Activated naive CD8-positive, alpha-beta T cell (primary cell): ENCODE results near the gene CCDC102B.

Experiments
- H3K27ac Mint-ChIP-seq: one replicate; pipeline ENCODE4 v1.8.0; 2021; ENCODE audit warnings: mixed read lengths
- H3K27me3 Mint-ChIP-seq: one replicate; pipeline ENCODE4 v1.8.0; 2021; ENCODE audit warnings: mixed read lengths
- H3K36me3 Mint-ChIP-seq: one replicate; pipeline ENCODE4 v1.8.0; 2021; ENCODE audit warnings: mixed read lengths
- H3K4me1 Mint-ChIP-seq: one replicate; pipeline ENCODE4 v1.8.0; 2021; ENCODE audit warnings: low read depth, mixed read lengths
- H3K4me3 Mint-ChIP-seq: one replicate; pipeline ENCODE4 v1.8.0; 2021; ENCODE audit warnings: mild to moderate bottlenecking, mixed read lengths
- H3K9me3 Mint-ChIP-seq: one replicate; pipeline ENCODE4 v1.8.0; 2021; ENCODE audit warnings: low read depth, mixed read lengths

Gene CCDC102B

DNA sequence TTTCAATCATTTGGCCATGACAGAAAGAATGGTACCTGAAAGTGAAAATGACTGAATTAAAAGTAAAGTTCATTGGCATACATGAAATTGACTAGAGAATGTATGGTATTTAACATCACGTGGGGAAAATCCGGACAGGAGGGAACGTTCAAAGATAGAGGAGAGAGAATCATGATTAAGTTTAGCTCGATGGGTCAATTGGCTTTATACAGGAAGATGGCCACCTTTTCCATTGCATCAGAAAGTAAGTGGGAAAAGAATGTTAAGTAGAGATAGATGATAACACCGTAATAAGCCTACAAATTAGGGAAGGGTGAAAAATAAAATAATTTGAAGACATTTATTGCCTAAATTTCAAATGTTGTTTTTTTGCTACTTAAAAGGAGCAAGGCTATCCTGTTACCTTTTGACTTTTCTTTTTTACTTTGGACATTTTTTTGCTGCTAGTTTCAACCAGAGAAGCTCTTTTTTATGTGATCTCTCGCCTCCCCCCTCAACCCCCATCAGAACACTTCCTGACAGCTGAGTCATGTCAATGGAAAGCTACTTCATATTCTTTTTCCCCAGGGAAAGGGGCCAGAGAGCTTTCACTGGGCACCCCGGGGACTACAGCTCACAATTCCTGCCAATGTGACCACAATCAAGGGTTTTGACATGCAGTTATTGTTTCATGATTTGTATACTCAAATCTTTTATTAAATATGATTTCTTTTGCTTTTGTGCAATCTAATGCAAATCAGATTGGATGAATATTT lies 767 bp upstream of the CCDC102B start:
- Mint-ChIP-seq H3K9me3 (no peaks in the 10 kb centered on the region), H3K27ac (no peak overlapping the region), H3K27me3 (no peaks in the 10 kb centered on the region), H3K4me3 (no peak overlapping the region), H3K4me1 (no peaks in the 10 kb centered on the region), H3K36me3 (no peaks in the 10 kb centered on the region)

DNA sequence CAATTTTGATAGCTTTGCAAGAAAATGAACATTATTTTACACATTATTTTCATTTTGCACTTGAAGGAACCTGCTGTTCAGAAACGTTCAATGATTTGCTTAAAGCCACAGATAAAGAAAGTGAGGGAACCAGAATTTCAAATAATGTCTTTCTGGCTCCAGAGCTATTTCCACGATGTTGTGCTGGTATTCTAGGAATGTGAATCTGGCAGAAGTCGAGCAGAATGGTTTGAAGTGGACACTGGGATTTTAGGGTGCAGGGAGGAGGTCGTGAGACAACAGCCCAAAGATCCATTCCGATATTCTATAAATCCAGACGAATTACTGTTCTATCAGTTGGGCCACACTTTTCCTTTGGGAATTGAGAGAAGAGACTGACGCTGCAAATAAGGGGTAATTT lies 2.2 kb downstream of the CCDC102B start:
- Mint-ChIP-seq H3K4me1 (no peaks in the 10 kb centered on the region), H3K36me3 (no peaks in the 10 kb centered on the region), H3K27ac (no peak overlapping the region), H3K4me3 (no peak overlapping the region), H3K9me3 (no peaks in the 10 kb centered on the region), H3K27me3 (no peaks in the 10 kb centered on the region)

DNA sequence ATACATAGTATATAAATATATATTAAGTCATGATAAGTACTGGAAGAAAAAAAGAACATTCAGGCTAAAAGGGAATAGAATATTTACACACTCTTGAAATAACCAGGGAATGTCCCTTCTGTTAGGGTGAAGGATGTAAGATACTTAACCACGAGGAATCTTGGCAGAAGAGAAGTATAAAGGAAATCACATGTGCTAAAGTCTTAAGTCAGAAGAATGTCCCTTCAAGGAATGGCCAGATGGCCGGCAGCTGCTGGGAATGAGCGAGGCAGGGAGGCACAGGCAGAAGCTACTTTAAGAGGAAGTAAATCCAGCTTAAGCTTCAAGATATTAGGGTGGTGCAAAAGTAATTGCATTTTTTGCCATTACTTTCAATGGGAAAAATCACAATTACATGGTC lies 5.5 kb downstream of the CCDC102B start:
- Mint-ChIP-seq H3K36me3 (no peaks in the 10 kb centered on the region), H3K4me1 (no peaks in the 10 kb centered on the region), H3K27ac (no peak overlapping the region), H3K27me3 (no peaks in the 10 kb centered on the region), H3K9me3 (no peaks in the 10 kb centered on the region), H3K4me3 (no peak overlapping the region)

DNA sequence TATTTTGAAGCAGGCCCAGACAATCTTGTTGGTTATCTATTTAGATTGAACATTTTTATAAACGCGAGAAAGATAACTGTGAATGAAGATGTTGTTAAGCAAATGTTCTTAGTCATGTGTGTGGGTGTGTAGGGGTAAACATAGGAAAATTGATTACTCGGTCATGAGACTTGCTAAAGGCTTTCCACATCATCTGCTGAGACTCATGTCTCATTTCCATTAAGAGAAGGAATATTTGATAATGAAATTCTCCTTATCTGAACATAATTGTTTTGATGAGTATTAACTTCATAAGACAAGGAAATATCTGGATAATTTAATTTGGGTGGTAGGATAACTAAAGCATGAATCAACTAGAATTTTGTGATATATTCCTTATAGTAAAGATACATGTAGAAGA lies 19.7 kb downstream of the CCDC102B start:
- Mint-ChIP-seq H3K36me3 (no peaks in the 10 kb centered on the region), H3K4me3 (no peak overlapping the region)

DNA sequence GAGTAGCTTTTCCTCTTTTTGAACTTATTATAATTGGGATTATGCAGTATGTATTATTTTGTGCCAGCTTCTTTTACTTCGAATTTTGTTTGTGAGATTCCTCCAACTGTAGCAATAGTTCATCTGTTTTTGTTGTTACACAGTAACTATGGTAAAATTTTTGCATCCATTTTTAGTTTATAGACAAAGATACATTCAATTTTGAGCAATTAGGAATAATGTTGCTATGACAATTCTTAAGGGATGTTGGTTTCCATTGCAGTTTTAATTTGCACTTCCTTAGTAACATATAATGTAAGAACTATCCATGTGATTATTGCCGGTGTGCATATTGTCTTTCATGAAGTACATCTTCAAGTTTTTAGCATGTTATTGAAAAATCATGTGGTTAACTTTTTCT lies 20.7 kb downstream of the CCDC102B start:
- H3K4me3 Mint-ChIP-seq: no peak overlapping the region
- no peaks in the 10 kb centered on the region for H3K36me3 Mint-ChIP-seq
- no peaks in the 10 kb centered on the region for H3K27me3 Mint-ChIP-seq
- H3K9me3 Mint-ChIP-seq: no peaks in the 10 kb centered on the region
- no peaks in the 10 kb centered on the region for H3K4me1 Mint-ChIP-seq
- no peak overlapping the region for H3K27ac Mint-ChIP-seq

More for the DNA sequence above, 19.7 kb downstream of the CCDC102B start:
- H3K27me3 Mint-ChIP-seq: peaks cover 2% of the 10 kb centered on the region
- no peaks in the 10 kb centered on the region for H3K4me1 Mint-ChIP-seq
- H3K27ac Mint-ChIP-seq: no peak overlapping the region
- H3K9me3 Mint-ChIP-seq: no peaks in the 10 kb centered on the region

DNA sequence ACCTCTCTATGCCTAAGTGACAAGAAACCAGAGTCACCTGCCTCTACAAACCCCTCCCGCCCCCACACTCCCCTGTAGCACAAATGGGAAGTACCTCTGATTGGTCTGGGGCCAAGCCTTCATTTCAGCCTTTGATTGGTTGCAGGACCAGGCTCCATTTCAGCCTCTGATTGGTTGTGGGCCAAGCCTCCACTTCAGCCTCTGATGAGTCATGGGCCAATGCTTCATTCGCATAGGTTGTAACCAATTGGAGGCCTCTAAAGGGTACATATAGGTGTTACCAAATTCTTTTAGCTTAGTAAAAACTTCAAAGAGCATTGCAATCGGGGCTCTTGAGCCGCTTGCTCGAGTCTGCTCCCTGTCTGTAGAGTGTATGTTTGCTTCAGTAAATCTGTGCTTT lies 25.0 kb downstream of the CCDC102B start:
- Mint-ChIP-seq H3K9me3 (no peaks in the 10 kb centered on the region), H3K4me3 (no peak overlapping the region), H3K4me1 (no peaks in the 10 kb centered on the region), H3K36me3 (no peaks in the 10 kb centered on the region), H3K27me3 (no peaks in the 10 kb centered on the region), H3K27ac (no peak overlapping the region)

DNA sequence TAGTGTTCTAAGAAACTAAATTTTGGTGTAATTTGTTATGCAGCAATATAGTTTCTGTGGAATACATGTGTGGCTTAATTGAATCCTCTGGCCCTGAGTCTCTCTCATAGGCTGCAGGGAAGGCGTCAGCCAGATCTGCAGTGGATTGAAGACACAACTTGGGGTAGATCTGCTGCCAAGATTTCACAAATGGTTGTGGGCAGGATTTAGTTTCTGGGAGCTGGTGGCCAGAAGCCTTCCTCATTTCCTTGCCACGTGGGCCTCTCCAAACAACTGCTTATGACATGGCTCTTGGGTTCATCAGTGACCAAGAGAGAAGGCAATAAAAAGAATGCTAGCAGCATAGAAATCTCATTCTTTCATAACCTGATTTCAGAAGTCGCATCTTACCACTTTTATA lies 28.2 kb downstream of the CCDC102B start:
- Mint-ChIP-seq H3K36me3 (no peaks in the 10 kb centered on the region), H3K27me3 (no peaks in the 10 kb centered on the region), H3K4me1 (no peaks in the 10 kb centered on the region), H3K9me3 (no peaks in the 10 kb centered on the region), H3K4me3 (no peak overlapping the region), H3K27ac (no peak overlapping the region)

DNA sequence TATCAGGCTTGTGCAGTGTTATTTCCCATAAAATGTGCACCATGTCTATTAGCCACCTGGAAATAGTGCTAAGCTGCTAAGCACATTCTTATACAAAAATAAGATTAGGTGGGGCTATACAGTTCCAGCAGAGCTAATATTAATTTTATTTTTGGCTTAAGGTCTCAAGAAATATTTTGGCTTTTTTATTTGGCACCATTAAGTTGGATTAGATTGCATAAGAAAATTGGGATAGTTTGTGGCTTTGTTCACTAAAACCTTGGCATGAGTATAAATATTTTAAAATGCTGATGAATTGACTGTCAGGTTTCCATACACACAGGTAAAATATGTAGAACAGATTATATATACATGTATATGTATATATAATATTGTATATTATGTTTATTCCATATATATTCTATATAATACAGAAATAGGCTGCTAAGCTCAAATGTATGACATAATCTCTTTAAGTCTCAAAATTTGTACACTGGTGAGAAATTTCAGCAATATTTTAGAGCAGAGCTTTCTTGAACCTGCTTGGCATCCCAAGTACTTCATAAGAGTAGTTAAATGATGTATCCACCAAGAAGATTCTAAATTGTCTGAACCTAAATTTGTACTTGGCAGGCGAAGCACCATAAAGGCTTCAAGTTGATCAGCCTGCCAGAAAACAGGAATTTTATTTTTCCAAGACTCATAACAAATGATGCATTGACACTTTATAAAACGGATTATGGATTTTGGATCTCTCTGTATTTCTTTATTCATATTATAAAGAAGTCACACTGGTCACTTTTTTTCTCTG lies 32.6 kb downstream of the CCDC102B start:
- Mint-ChIP-seq H3K27ac (no peak overlapping the region), H3K4me3 (no peak overlapping the region), H3K4me1 (no peaks in the 10 kb centered on the region), H3K36me3 (no peaks in the 10 kb centered on the region), H3K27me3 (no peaks in the 10 kb centered on the region), H3K9me3 (no peaks in the 10 kb centered on the region)

DNA sequence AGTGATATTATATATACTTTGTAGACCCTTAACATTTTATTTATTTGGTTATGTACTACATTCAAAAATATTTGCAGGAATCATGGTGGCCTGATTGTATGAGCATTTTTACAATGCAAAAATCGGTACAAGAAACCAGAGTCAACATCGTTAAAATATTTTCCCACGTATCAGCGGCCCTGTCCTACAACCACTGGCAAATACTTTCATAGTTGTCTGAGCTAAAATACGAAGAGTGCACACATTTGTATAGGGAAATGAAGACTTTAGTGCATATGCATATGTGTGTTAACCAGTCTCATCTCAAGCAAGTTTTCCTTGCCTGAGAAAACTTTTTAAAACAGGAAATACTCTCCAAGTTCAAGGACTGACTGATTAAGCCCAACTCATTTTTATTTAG lies 35.9 kb downstream of the CCDC102B start:
- Mint-ChIP-seq H3K27me3 (no peaks in the 10 kb centered on the region), H3K9me3 (no peaks in the 10 kb centered on the region), H3K27ac (no peak overlapping the region), H3K4me3 (no peak overlapping the region), H3K36me3 (no peaks in the 10 kb centered on the region), H3K4me1 (no peaks in the 10 kb centered on the region)

DNA sequence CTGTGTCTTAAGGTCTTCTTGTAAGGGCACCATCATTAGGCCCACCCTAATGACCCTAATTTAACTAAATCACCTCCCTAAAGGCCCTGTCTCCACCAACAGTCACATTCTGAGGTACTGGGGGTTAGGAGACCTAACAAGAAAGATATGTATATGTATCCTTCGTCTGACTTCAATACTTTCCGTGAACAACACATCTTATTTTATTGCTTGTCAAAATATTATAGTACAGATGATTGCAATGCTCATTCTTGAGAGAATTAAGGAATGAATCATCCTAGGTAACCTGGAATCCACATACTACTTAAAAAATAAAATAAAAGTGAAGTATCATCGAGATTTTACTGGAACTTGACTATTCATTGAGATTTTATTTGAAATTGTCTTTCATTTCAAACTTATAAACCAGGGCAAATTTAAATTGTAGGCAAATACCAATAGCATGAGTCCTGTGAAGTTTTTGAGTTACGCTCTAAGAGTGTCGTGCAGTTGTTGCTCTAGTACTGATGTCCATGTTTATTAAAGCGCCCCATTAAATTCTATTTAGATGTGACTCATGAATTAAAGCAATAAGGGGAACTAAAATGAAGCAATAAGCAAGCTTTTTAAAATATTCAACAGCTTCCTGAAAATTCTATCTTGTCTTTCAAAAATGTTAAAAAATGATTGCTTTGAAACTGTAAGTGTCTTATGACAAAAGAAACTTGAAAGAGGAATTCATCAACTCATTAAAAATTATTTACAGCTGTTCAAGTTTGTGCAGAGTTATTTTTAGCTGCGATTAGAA lies 40.0 kb downstream of the CCDC102B start:
- Mint-ChIP-seq H3K9me3 (no peaks in the 10 kb centered on the region), H3K4me1 (no peaks in the 10 kb centered on the region), H3K27ac (no peak overlapping the region), H3K4me3 (no peak overlapping the region), H3K36me3 (no peaks in the 10 kb centered on the region), H3K27me3 (no peaks in the 10 kb centered on the region)

DNA sequence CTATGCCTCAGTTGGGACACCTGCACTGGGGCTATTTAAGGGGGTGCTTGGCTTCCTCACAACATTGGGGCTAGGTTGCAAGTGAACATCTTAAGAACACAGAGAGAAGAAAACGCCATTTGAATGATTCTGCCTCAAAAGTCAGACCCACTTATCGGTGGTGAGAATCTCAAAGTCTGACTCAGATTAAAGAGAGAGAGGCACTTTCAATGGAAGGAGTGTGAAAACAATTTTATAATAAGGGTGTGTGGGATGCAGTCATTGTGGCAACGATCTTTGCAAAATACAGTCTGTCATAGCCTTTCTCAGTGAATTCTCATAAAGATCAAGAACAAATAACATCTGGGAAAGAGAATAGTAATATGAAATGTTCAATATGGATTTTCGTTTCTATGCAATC lies 41.8 kb downstream of the CCDC102B start:
- Mint-ChIP-seq H3K9me3 (no peaks in the 10 kb centered on the region), H3K36me3 (no peaks in the 10 kb centered on the region), H3K4me1 (no peaks in the 10 kb centered on the region), H3K27ac (no peak overlapping the region), H3K27me3 (no peaks in the 10 kb centered on the region), H3K4me3 (no peak overlapping the region)

DNA sequence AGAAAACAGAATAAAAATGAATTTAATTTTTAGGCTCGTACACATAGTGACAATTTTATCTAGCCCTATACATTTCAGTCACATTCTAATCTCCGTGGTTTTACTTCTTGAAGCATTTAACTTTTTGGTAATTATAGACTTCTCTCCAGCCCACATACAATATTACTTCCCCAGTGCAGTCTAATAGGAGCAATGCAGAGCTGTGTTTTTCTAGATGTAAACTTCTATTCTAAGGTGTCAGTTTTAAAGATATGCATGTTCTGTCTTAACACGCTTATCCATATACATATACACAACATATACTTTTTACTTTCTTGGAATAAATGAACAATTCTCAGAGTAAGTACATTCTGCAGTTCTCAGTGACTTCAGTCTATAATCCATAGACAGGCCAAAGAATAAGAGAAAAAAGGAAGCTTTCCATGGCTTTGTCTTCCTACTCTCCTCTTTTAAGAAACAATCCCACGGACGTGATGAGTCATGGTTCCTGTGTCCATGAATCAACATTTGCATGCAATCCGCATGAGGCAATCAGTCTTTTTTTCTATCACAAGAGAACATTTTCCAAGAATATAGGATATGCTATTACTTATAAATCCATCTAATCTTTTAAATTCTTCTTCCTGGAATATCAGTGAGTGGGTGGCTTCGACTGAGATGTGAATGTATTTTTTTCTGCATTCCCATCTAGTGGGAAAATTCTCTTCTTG lies 42.8 kb downstream of the CCDC102B start:
- H3K36me3 Mint-ChIP-seq: no peaks in the 10 kb centered on the region
- H3K4me1 Mint-ChIP-seq: no peaks in the 10 kb centered on the region
- no peaks in the 10 kb centered on the region for H3K27me3 Mint-ChIP-seq
- no peak overlapping the region for H3K4me3 Mint-ChIP-seq
- H3K27ac Mint-ChIP-seq: no peak overlapping the region
- H3K9me3 Mint-ChIP-seq: no peaks in the 10 kb centered on the region

DNA sequence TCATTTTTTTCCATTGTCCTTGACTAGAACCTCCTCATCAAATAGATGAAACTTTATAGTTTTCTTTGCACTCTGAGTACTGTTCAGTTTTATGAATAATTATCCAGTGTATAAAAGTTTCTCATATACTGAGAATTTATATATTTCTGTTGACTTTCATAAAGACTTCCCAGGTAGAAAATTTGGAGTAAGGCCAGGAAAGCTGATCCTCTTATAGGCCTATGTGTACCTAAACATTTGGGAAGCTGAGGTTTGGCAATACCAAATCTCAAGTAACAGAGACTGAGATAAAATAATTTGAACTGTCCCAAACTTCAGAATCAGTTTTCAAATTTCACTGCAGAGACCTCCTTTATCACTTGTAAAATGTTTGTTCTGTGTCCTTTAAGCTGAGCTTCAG lies 43.4 kb downstream of the CCDC102B start:
- H3K4me1 Mint-ChIP-seq: no peaks in the 10 kb centered on the region
- H3K27me3 Mint-ChIP-seq: no peaks in the 10 kb centered on the region
- H3K27ac Mint-ChIP-seq: no peak overlapping the region
- H3K36me3 Mint-ChIP-seq: no peaks in the 10 kb centered on the region
- H3K4me3 Mint-ChIP-seq: no peak overlapping the region
- H3K9me3 Mint-ChIP-seq: no peaks in the 10 kb centered on the region

DNA sequence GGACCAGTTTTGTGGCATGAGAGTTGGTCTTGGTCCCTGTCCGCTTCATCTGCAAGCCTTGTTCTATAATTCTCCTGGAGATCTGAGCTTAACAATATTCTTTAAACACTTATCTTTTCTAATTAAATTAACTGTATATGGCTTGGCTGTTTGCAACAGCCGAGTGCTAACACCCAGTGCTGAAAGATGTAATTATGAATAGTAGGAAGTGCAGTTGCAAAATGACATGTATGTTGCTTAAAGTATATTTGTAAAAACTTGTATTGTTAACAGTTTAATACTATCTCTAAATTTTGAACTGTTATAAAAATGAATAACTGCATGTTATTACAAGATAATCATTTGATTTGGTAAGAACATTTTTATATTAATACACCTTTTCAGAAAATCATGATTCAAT lies 45.1 kb downstream of the CCDC102B start:
- H3K4me1 Mint-ChIP-seq: no peaks in the 10 kb centered on the region
- H3K36me3 Mint-ChIP-seq: no peaks in the 10 kb centered on the region
- H3K4me3 Mint-ChIP-seq: no peak overlapping the region
- H3K27ac Mint-ChIP-seq: no peak overlapping the region
- no peaks in the 10 kb centered on the region for H3K27me3 Mint-ChIP-seq
- no peaks in the 10 kb centered on the region for H3K9me3 Mint-ChIP-seq
